ENCODE results near the gene NPLOC4.

DNA sequence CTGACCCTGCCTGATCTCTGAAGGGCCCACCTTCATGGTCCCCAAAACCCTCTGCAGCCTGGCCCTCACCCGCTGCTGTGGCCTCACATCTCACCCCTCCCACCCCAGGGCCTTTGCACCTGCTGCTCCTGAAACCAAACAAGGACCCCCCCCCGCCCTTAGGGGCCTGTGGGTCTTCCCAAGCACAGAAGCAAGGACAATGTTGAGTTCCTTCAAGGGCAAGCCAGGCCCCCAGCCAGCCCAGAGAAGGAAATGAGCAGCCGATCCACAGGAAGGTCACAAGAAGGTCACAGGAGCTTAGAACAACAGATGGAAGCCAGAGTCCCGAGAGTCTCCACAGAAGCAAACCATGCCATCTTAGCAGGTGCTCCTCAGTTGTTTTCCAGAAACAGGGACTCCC lies 19.9 kb upstream of the NPLOC4 start:
- TF ChIP-seq POLR2A (IDR thresholded peaks at IDR 0.05) = no peak
- no peak for TF ChIP-seq CTCF (IDR thresholded peaks at IDR 0.05)

All from uterus (tissue), 2 donors.